ENCODE measurements around the gene CREB5. TPM values are rescaled to one million over a fixed set of nuclear protein-coding genes. Genes with fewer than 3 reads are reported as not detected.

The CREB5 gene
- polyA plus RNA-seq, 1 donor from 2014 or later = 3.7 TPM

DNA sequence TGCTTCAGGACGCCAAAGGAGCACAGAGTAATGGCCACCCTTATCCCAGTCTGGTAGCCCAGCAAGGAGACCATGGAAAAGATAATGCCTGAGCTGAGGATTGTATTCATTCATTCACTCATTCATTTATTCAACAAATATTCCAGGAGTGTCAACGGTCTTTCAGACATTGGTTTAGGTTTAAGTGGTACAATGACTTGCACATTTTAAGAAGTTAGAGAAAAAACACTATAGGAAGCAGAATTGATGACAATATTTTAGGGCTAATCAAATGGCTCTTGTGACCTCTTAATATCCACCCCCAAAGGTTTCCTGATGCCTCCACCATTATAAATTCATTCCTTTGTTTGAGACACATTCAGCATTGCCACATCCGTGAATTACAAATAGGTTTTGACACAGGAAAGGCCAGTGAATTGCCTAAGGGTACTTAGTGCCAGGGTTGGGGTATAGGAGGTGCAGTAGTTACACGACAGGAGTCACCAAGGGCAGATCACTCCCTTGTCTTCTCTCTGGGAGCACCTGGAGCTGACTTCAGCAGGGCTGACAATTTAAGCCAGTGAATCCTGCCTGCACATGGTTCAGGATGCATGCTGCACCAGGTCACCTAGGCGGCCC is 269.5 kb downstream of the CREB5 start:
- H3K9me2 ChIP-seq (ENCODE audit: insufficient read depth, low read length) = no peaks in the 10 kb centered on the region
- H3K9ac ChIP-seq (ENCODE audit: low read length) = no peak overlapping the region
- TF ChIP-seq RAD21 (conservative IDR thresholded peaks at IDR 0.05) (no peak), SMC3 (conservative IDR thresholded peaks at IDR 0.05; ENCODE audit: poor library complexity) (no peak), EZH2 (IDR thresholded peaks at IDR 0.05; ENCODE audit: borderline replicate concordance, insufficient read depth, low read length, poor library complexity, severe bottlenecking) (no peak), TAF1 (IDR thresholded peaks at IDR 0.05; ENCODE audit: low read depth) (no peak)
- TF ChIP-seq, protein P1, sequence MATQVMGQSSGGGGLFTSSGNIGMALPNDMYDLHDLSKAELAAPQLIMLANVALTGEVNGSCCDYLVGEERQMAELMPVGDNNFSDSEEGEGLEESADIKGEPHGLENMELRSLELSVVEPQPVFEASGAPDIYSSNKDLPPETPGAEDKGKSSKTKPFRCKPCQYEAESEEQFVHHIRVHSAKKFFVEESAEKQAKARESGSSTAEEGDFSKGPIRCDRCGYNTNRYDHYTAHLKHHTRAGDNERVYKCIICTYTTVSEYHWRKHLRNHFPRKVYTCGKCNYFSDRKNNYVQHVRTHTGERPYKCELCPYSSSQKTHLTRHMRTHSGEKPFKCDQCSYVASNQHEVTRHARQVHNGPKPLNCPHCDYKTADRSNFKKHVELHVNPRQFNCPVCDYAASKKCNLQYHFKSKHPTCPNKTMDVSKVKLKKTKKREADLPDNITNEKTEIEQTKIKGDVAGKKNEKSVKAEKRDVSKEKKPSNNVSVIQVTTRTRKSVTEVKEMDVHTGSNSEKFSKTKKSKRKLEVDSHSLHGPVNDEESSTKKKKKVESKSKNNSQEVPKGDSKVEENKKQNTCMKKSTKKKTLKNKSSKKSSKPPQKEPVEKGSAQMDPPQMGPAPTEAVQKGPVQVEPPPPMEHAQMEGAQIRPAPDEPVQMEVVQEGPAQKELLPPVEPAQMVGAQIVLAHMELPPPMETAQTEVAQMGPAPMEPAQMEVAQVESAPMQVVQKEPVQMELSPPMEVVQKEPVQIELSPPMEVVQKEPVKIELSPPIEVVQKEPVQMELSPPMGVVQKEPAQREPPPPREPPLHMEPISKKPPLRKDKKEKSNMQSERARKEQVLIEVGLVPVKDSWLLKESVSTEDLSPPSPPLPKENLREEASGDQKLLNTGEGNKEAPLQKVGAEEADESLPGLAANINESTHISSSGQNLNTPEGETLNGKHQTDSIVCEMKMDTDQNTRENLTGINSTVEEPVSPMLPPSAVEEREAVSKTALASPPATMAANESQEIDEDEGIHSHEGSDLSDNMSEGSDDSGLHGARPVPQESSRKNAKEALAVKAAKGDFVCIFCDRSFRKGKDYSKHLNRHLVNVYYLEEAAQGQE (IDR thresholded peaks at IDR 0.05; ENCODE audit: borderline replicate concordance) = no peak
- no peaks in the 10 kb centered on the region for H3K27me3 ChIP-seq (ENCODE audit: insufficient read depth, low read depth, low read length)
- no peak overlapping the region for H2AFZ ChIP-seq (ENCODE audit: low read depth, low read length)
- H3K4me3 ChIP-seq (ENCODE audit: low read length) = no peak overlapping the region
- H3K4me2 ChIP-seq (ENCODE audit: low read length) = no peak overlapping the region
- H3K36me3 ChIP-seq (ENCODE audit: insufficient read depth, low read length) = no peaks in the 10 kb centered on the region
- H4K20me1 ChIP-seq (ENCODE audit: insufficient read depth) = no peaks in the 10 kb centered on the region
- H3K79me2 ChIP-seq (replicated peaks; ENCODE audit: insufficient read depth, low read length) = no peaks in the 10 kb centered on the region
- no peaks in the 10 kb centered on the region for H3K9me3 ChIP-seq (ENCODE audit: low read length)
- peaks cover 2% of the 10 kb centered on the region for H3F3A ChIP-seq (ENCODE audit: insufficient read depth, low read length, poor library complexity, severe bottlenecking)
- no peak overlapping the region for H3K27ac ChIP-seq (ENCODE audit: low read length)

DNA sequence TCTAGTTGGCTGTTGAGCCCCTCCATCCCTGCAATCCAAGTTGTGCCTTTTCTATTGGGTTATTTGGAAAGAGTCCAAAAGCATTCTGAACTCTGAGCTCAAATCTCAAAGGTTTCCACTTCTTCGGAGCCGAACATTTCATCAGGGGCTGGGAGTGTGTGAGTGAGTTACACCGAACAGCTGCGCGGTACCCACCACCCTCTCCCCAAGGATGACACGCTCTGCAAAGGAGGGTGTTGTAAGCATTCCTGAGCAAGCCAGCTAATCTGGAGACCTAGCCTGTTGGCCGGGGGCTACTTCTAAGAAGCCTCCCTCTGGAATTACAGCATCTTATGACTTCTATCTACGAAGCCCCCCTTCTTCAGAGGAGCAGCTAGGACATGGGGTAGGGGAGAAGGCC is 270.5 kb downstream of the CREB5 start:
- no peaks in the 10 kb centered on the region for H3K9me2 ChIP-seq (ENCODE audit: insufficient read depth, low read length)
- H3K4me2 ChIP-seq (ENCODE audit: low read length) = no peak overlapping the region
- no peak overlapping the region for H3K9ac ChIP-seq (ENCODE audit: low read length)
- no peaks in the 10 kb centered on the region for H3K9me3 ChIP-seq (ENCODE audit: low read length)
- H3F3A ChIP-seq (ENCODE audit: insufficient read depth, low read length, poor library complexity, severe bottlenecking) = peaks cover 3% of the 10 kb centered on the region
- no peaks in the 10 kb centered on the region for H3K79me2 ChIP-seq (replicated peaks; ENCODE audit: insufficient read depth, low read length)
- no peak overlapping the region for H2AFZ ChIP-seq (ENCODE audit: low read depth, low read length)
- H3K27me3 ChIP-seq (ENCODE audit: insufficient read depth, low read depth, low read length) = no peaks in the 10 kb centered on the region
- H3K27ac ChIP-seq (ENCODE audit: low read length) = no peak overlapping the region
- H3K4me3 ChIP-seq (ENCODE audit: low read length) = no peak overlapping the region
- no peaks in the 10 kb centered on the region for H4K20me1 ChIP-seq (ENCODE audit: insufficient read depth)
- no peak for TF ChIP-seq RAD21 (conservative IDR thresholded peaks at IDR 0.05)
- TF ChIP-seq SMC3 (conservative IDR thresholded peaks at IDR 0.05; ENCODE audit: poor library complexity) = no peak
- TF ChIP-seq, protein P2, sequence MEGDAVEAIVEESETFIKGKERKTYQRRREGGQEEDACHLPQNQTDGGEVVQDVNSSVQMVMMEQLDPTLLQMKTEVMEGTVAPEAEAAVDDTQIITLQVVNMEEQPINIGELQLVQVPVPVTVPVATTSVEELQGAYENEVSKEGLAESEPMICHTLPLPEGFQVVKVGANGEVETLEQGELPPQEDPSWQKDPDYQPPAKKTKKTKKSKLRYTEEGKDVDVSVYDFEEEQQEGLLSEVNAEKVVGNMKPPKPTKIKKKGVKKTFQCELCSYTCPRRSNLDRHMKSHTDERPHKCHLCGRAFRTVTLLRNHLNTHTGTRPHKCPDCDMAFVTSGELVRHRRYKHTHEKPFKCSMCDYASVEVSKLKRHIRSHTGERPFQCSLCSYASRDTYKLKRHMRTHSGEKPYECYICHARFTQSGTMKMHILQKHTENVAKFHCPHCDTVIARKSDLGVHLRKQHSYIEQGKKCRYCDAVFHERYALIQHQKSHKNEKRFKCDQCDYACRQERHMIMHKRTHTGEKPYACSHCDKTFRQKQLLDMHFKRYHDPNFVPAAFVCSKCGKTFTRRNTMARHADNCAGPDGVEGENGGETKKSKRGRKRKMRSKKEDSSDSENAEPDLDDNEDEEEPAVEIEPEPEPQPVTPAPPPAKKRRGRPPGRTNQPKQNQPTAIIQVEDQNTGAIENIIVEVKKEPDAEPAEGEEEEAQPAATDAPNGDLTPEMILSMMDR (IDR thresholded peaks at IDR 0.05; ENCODE audit: poor library complexity, severe bottlenecking) = no peak
- no peak for TF ChIP-seq EP300 (conservative IDR thresholded peaks at IDR 0.05; ENCODE audit: poor library complexity, severe bottlenecking)
- TF ChIP-seq MXI1 (conservative IDR thresholded peaks at IDR 0.05; ENCODE audit: poor library complexity, severe bottlenecking) = no peak
- TF ChIP-seq, protein P1 (IDR thresholded peaks at IDR 0.05; ENCODE audit: borderline replicate concordance) = no peak
- H3K36me3 ChIP-seq (ENCODE audit: insufficient read depth, low read length) = no peaks in the 10 kb centered on the region
